GM21529 (cell line): Measurements from ENCODE around the gene UIMC1.

Experiments used
- ATAC-seq: cut with Tn5 transposase; IDR thresholded peaks from one replicate; pipeline ENCODE4 v1.9.1; 2021; ENCODE audit not compliant: unreplicated experiment

Gene UIMC1

DNA sequence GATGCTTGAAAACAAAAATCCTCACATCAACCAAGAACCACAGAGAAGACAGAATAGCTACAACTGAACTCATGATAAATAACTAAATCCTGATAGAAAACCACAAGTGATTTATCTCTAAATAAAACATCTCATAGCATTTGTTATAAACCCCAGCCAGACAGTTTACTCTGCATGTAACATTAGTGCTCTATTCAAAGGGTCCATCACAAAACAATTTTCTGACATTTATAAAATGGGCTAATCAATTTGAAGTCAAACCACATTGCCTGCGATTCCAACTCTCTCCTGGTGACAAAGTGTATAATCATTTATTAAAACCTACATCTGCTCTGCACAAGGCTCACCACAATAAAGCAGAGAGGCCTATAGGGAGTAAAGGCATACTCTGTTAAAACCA lies 49.8 kb downstream of the UIMC1 start:
- ATAC-seq = no peak

- no peak for ATAC-seq
Measured at GRCh38 chr5:176955895-176956294, 50.7 kb downstream of the UIMC1 start.

DNA sequence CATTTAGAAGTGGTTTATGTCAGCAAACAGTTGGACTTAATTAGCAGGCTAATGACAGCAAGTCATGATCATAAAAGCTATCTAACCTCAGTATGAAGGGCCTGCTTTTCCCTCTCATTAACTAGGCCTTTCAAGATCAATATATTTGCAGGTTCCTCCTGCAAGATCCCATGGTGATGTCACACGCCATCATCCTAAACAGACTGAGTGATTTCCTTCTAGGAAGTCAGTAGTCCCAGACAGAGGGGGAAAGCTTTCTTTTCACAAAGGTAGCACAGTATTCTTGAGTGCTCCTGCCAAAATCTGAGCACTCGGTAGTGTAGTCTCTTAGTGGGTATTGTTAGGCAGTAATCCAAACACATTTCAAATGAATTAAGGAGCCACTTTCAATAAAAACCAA lies 52.5 kb downstream of the UIMC1 start:
- no peak for ATAC-seq

GRCh38 chr5:176952531-176953193 lies 53.9 kb downstream of the UIMC1 start:
- ATAC-seq = no peak

GRCh38 chr5:176948458-176948857 lies 58.1 kb downstream of the UIMC1 start:
- no peak for ATAC-seq

GRCh38 chr5:176947847-176948246 lies 58.7 kb downstream of the UIMC1 start:
- ATAC-seq = no peak

DNA sequence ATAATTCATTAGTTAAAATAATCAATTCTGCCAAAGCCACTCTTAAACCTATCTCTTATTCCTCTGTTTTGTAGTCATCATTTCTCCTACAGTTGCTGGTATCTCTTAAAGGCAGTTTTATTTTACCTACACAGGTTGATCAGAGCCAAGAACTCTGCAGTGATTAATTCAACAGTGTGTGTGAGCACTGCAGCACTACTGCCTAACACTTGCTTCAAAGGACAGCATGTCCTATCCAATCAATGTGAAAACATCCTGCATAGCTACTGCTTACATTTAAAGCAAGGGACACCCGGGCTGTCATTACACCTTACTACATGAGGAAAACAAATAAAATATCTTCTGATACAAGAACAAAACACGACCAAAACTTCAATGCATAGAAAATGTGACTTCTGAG lies 62.3 kb downstream of the UIMC1 start:
- no peak for ATAC-seq

DNA sequence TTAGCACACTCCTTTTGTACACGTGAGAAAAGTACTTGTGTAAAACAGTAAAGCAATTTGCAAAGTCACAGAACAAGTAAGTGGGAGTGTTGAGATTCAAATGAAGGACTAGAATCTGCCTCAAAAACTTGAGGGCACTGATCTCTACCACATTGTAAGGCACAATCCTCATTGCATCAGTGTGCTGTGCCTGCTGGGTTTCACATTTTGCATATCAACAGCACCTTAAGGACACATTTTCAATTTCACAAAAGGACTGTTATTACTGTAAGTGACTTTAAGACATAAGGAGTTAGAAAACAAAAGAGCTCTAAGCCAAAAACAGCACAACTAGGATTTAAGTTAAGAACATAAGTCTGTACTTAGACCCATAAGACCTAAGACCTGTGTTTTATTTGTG lies 62.8 kb downstream of the UIMC1 start:
- no peak for ATAC-seq

- ATAC-seq = no peak
Measured at GRCh38 chr5:176941951-176942350, 64.6 kb downstream of the UIMC1 start.

DNA sequence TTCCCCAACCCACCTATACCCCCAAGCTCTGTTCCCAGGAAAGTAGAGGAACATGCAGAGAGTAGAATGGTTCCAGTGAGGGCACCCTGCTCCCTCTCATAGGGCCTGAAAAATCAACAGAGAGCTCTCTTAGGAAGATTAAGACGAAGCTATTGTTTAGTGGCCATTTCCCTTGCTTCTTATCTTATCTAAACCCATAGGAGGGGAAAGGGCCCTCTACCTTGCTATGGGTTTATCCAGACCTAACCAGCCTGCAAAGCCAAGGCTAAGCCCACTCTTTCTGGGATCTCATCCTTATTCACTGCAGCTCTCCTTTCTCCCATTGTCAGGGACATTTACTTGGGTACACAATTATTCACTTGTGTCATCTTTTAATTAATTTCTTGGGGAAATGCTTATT lies 68.1 kb downstream of the UIMC1 start:
- no peak for ATAC-seq

DNA sequence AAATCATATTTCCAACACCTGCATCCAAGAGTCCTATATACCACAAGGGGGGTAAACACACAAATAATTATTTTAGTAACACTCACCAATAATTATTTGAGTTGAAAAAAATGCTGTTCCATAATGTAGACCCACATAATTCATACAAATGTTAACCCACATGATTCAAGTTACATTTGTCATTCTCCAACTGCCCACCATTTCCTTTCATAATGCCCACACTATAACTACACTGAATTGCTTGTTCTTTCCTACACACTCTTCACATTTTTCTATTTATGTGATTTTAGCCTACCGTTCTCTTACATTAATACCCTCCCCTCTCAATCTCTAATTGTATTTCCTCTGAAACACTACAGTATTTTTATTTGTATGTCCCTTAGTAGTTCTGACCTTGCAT lies 71.6 kb downstream of the UIMC1 start:
- no peak for ATAC-seq

- ATAC-seq = no peak
Measured at GRCh38 chr5:176934309-176934930, 72.2 kb downstream of the UIMC1 start.

DNA sequence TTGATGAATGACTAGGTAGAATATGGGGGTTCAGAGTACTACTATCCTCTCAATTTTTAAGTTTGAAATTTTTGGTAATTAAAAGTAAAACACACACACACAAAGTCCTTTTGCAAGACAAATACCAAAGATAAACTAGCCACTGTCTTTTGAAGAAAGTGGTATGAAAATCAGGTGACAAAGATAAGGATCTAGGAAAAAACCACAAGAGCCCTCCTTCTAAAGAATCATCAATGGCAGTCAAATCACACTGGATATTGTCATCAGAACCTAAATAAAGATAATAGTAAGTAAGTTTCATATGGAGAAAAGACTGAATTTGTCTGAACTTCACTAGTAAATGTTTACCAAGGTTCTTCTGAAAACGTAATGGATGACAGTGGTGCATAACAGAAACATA lies 76.9 kb downstream of the UIMC1 start:
- no peak for ATAC-seq

DNA sequence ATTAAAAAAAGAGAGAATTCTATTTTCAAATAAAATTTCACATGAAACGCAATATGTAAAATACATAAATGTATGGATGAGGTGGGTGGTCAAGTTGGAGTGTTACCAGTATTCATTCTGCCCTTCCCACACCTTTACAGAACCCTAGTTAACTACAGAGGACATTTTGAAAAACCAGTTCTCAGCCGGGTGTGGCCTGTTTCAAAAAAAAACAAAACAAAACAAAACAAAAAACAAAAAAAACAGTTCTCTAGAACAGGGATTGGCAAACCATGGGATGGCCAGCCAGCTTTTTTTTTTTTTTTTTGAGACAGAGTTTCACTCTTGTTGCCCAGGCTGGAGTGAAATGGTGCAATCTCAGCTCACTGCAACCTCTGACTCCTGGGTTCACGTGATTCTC lies 79.0 kb downstream of the UIMC1 start:
- ATAC-seq = no peak

DNA sequence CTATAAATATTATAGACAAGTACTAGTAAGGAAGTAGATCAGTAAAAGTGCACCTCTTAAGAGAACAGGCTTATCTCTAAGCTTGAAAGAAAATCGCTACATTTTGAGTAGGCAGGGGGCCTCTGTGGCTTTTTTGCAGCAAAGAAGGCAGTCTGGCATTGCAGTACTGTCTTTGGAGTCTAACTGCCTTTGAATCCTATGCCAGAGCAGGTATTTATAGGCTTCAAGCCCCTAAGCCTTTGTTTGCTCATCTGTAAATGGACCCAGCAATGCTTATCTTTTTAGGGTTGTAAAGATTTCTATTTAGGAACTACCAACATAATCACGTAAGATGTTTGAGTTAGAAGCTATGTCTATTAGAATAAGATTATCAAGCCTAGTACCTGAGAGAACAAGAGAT lies 83.8 kb downstream of the UIMC1 start:
- no peak for ATAC-seq

DNA sequence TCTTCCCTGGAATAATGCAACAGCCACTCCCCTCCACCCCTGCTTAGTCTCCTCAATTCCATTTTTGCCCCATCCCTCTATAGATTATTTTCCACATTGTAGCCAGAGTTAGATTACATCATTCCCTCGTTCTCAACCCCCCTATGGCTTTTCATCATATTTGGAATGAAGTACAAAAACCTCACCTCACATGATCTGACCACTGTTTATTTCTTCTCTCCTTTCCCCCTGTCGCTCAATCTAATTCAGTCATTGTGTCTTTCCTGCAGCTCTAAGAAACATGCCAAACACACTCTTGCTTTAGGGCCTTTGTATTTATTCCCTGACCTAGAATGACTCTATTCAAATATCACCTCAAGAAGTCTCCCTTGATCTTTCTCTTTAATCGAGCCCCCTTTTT lies 84.9 kb downstream of the UIMC1 start:
- no peak for ATAC-seq

- ATAC-seq = no peak
Measured at GRCh38 chr5:176918613-176919012, 88.0 kb downstream of the UIMC1 start.

DNA sequence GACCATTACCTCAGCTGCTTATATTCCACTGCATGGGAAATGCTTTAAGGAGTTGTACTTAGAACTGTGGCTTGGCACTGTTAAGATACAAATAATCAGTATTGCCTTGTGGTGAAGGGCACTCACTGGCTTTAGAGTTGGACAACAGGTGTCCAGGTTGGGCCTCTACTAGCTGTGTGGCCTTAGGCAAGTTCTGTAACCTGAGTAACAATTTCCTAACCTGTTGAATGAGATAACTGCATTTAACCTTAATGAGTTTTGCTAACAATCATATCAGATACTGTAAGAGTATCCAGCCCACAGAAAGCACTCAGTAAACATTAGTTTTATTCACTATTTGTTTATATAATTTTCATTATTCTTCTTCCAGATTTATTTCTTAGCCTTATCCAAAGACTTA lies 90.2 kb downstream of the UIMC1 start:
- ATAC-seq = no peak

- ATAC-seq = no peak
Measured at GRCh38 chr5:176915906-176916305, 90.7 kb downstream of the UIMC1 start.

DNA sequence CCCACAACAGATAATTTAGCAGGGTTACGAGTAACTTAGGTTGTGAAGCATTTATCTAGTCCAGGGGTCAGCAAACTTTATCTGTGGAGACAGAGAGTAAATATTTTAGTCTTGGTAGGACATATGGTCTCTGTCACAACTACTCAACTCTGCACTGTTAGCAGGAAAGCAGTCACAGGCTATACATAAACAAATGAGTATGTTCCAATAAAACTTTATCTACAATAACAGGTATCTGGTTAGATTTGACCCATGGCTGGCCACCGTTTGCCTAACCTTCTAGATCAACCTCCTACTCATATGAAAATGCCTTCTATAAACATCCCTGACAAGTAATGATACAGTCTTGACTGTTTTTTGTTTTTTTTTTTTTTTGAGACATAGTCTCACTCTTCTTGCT lies 94.5 kb downstream of the UIMC1 start:
- ATAC-seq = no peak

GRCh38 chr5:176908675-176909368 lies 97.8 kb downstream of the UIMC1 start:
- ATAC-seq = no peak

DNA sequence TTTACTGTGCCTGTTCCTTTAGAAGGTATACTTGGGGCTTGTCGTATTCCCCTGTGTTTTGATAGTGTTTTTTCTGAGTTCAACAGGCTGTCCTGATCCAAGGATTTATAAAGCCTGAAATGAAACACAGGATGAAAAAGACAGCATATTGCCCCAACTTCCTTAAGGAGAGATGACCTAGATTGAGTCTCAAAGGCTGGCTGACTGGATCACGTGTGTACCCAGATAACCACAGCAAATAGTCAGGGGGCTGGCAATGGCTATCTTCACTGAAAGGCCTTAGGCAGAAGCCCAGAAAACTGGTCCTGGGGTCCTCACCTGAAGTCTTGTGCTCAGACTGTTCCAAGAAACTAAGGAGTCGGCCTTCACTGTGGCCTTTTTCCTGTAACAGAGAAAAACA lies 99.8 kb downstream of the UIMC1 start:
- no peak for ATAC-seq

DNA sequence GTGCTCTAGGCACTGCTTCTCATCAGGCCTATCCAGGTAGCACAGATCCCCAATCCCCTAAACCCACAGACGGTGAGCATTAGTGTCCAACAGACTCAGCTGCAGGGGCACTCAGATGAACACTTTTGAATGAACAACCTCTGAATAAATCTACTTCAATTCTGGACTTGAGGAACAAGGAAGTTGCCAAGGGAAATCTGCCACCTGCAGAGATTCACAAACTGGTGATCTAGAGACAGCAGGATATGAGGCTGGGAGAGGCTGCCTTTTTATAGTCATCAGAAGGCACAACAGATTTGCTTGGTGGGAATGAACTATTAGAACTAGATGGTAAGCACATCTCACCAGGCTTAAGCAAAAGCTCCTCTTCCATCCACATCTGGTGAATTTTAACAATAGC lies 100.5 kb downstream of the UIMC1 start:
- no peak for ATAC-seq
